Colonic mucosa (tissue), 4 donors: Measurements from ENCODE around the gene TMEM145. TPM values are rescaled to one million over a fixed set of nuclear protein-coding genes. Genes with fewer than 3 reads are reported as not detected.
"Not testable (repeated sequence)": the region's sequence is repeated elsewhere in the genome, so short reads cannot be mapped to it uniquely, and the experiment has no call there.

ENCODE experiments used
- DNase-seq: peaks from one replicate; pipeline ENCODE4 v3.0.0-alpha.2; 2020
- H3K27ac ChIP-seq: fragments of 200-600 bp; one replicate; pipeline ENCODE4 v1.8.0; 2021
- H3K27me3 ChIP-seq: fragments of 200-600 bp; one replicate; pipeline ENCODE4 v1.8.0; 2021
- H3K36me3 ChIP-seq: fragments of 200-600 bp; one replicate; pipeline ENCODE4 v1.8.0; 2021
- H3K4me1 ChIP-seq: fragments of 200-600 bp; one replicate; pipeline ENCODE4 v1.8.0; 2021; ENCODE audit warnings: mild to moderate bottlenecking
- H3K4me3 ChIP-seq: fragments of 200-600 bp; one replicate; pipeline ENCODE4 v1.8.0; 2021
- H3K9ac ChIP-seq, 2 donors: one replicate each; pipeline ENCODE4 v1.7.0; 2013; ENCODE audit warnings: control low read depth in 2 of 2, low read depth in 2 of 2, low read length in 2 of 2
- H3K9me3 ChIP-seq: fragments of 200-600 bp; one replicate; pipeline ENCODE4 v1.8.0; 2021
- intact Hi-C: fragments of 100-400 bp; cut with DNase I; formaldehyde crosslinking; loops from one replicate; pipeline ENCODE4 v1.14.1; 2022
- total RNA-seq, 2 donors: library from RNA; stranded (reverse); fragmentation: NEBNext Ultra II Directional in 1 of 2; extraction: Animal tissue kit (Norgen Biotek cat#: 25700) in 1 of 2; gene quantifications; one replicate each; pipeline ENCODE4 v1.2.1, GENCODE V29; 2021
- TF ChIP-seq, protein P1 (sequence below): fragments of 200-600 bp; IDR thresholded peaks from one replicate; pipeline ENCODE4 v1.8.0; 2022; ENCODE audit warnings: antibody characterized with exemption, mild to moderate bottlenecking
- donor health status: healthy.
- donor health status: DM: no; HTN: no; CAD: no.
- donor health status: DM: no; HTN: no; CAD: no.

TMEM145 gene
- total RNA-seq, 2 donors from 2014 or later, result 0.24 to 0.94 TPM

DNA sequence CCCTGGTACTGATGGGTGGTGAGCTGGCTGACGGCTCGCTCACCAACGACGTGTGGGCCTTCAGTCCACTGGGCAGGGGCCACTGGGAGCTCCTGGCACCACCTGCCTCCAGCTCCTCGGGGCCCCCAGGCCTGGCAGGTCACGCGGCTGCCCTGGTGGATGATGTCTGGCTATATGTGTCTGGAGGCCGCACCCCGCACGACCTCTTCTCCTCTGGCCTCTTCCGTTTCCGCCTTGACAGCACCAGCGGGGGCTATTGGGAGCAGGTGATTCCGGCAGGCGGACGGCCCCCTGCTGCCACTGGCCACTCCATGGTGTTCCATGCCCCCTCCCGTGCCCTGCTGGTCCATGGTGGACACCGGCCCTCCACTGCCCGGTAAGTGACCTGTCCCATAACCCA is 22.9 kb downstream of the TMEM145 start:
- DNase-seq, result no peak
- H3K27me3 ChIP-seq, result no peaks in the 10 kb centered on the region
- no peak overlapping the region for H3K9ac ChIP-seq
- no peak overlapping the region for H3K4me3 ChIP-seq
- TF ChIP-seq, protein P1, sequence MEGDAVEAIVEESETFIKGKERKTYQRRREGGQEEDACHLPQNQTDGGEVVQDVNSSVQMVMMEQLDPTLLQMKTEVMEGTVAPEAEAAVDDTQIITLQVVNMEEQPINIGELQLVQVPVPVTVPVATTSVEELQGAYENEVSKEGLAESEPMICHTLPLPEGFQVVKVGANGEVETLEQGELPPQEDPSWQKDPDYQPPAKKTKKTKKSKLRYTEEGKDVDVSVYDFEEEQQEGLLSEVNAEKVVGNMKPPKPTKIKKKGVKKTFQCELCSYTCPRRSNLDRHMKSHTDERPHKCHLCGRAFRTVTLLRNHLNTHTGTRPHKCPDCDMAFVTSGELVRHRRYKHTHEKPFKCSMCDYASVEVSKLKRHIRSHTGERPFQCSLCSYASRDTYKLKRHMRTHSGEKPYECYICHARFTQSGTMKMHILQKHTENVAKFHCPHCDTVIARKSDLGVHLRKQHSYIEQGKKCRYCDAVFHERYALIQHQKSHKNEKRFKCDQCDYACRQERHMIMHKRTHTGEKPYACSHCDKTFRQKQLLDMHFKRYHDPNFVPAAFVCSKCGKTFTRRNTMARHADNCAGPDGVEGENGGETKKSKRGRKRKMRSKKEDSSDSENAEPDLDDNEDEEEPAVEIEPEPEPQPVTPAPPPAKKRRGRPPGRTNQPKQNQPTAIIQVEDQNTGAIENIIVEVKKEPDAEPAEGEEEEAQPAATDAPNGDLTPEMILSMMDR, result no peak
- H3K36me3 ChIP-seq, result no peaks in the 10 kb centered on the region
- H3K9me3 ChIP-seq, result no peaks in the 10 kb centered on the region
- no peak overlapping the region for H3K27ac ChIP-seq
- intact Hi-C loops, result no loop called here
- no peaks in the 10 kb centered on the region for H3K4me1 ChIP-seq

DNA sequence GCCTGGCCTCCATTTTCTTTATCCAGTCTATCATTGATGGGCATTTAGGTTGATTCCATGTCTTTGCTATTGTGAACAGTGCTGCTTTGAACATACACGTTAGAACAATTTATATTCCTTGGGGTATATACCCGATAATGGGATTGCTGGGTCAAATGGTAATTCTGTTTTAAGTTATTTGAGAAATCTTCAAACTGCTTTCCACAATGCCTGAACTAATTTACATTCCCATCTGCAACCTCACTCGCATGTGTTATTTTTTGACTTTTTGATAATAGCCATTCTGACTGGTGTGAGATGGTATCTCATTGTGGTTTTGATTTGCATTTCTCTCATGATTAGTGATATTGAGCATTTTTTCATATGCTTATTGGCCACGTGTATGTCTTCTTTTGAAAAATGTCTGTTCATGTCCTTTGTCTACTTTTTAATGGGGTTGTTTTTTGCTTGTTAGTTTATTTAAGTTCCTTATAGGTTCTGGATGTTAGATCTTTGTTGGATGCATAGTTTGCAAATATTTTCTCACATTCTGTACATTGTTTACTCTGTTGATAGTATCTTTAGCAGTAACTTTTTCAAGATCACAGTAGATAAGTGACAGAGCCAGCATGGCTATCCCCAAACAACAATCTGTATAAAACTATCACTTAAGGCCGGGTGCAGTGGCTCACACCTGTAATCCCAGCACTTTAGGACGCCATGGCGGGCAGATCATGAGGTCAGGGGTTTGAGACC is 26.2 kb downstream of the TMEM145 start:
- H3K27me3 ChIP-seq, H3K9ac ChIP-seq, H3K4me1 ChIP-seq, H3K36me3 ChIP-seq, H3K27ac ChIP-seq, intact Hi-C loops, H3K4me3 ChIP-seq, H3K9me3 ChIP-seq, DNase-seq: not testable (repeated sequence)

DNA sequence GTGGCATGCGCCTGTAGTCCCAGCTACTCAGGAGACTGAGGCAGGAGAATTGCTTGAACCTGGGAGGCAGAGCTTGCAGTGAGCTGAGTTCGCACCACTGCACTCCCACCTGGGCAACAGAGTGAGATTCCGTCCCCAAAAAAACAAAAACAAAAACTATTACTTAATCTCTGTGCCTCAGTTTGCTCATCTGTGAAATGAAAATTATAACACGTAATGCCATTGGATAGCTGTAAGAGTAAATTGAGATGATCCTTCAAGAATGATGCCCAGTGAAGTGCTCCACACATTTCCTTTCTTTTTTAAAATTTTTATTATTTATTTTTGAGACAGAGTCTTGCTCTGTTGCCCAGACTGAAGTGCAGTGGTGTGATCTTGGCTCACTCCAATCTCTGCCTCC is 26.8 kb downstream of the TMEM145 start:
- H3K27ac ChIP-seq, H3K4me3 ChIP-seq, DNase-seq, H3K36me3 ChIP-seq, H3K9me3 ChIP-seq, H3K27me3 ChIP-seq, H3K9ac ChIP-seq, intact Hi-C loops, H3K4me1 ChIP-seq: not testable (repeated sequence)

DNA sequence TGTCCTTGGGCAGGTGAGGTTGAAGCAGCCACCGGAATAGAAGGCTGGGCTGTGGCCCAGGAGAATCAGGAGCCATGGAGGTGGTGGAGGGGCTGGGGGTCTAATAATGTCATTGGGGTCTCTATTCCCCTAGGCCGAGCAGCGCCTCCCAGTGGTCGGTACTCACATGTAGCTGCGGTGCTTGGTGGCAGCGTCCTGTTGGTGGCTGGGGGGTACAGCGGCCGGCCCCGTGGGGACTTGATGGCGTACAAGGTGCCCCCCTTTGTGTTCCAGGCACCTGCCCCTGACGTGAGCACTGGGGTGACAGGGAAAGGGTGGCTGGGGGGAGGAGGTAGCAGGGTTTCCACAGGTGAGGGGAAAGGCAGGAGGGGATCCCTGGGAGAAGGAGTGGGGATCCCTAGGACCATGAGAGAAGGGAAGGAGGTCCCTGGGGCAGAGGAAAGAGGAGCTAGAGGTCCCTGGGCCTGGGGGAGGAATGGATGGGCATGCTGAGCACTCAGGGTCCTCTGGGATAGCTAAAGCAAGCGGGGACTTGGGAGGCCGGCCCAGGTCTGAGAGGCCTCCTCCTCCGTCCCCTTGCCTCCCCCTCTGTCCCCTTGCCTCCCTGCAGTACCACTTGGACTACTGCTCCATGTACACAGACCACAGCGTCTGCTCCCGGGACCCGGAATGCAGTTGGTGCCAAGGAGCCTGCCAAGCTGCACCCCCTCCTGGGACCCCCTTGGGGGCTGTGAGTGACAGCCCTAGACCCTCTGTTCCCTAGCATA is 30.4 kb downstream of the TMEM145 start:
- TF ChIP-seq, protein P1, result no peak
- Histone ChIP-seq H3K4me3 (no peak overlapping the region), H3K4me1 (no peaks in the 10 kb centered on the region), H3K36me3 (no peaks in the 10 kb centered on the region), H3K9ac (no peak overlapping the region), H3K27me3 (no peaks in the 10 kb centered on the region), H3K27ac (no peak overlapping the region), H3K9me3 (no peaks in the 10 kb centered on the region)
- intact Hi-C loops, result no loop called here
- no peak for DNase-seq

DNA sequence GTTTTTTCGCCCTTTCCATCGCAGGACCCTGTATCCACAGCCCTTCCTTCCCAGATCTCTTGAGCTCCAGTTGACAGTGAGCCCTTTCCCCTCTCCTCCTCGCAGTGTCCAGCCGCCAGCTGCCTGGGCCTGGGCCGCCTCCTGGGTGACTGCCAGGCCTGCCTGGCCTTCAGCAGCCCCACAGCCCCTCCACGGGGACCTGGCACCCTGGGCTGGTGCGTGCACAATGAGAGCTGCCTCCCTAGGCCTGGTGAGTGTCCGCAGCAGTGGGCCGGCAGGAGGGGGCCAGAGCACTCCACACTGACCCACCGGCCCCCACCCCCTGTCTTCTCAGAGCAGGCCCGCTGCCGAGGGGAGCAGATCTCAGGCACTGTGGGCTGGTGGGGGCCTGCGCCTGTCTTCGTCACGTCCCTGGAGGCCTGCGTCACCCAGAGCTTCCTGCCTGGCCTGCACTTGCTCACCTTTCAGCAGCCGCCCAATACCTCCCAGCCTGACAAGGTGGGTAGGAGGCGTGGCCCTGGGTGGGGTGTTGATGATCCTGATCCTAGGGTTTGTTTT is 31.3 kb downstream of the TMEM145 start:
- intact Hi-C loops, result no loop called here
- no peaks in the 10 kb centered on the region for H3K36me3 ChIP-seq
- DNase-seq, result no peak
- H3K9ac ChIP-seq, result no peak overlapping the region
- no peaks in the 10 kb centered on the region for H3K27me3 ChIP-seq
- no peaks in the 10 kb centered on the region for H3K9me3 ChIP-seq
- H3K27ac ChIP-seq, result no peak overlapping the region
- H3K4me3 ChIP-seq, result no peak overlapping the region
- no peaks in the 10 kb centered on the region for H3K4me1 ChIP-seq
- TF ChIP-seq, protein P1, result no peak

DNA sequence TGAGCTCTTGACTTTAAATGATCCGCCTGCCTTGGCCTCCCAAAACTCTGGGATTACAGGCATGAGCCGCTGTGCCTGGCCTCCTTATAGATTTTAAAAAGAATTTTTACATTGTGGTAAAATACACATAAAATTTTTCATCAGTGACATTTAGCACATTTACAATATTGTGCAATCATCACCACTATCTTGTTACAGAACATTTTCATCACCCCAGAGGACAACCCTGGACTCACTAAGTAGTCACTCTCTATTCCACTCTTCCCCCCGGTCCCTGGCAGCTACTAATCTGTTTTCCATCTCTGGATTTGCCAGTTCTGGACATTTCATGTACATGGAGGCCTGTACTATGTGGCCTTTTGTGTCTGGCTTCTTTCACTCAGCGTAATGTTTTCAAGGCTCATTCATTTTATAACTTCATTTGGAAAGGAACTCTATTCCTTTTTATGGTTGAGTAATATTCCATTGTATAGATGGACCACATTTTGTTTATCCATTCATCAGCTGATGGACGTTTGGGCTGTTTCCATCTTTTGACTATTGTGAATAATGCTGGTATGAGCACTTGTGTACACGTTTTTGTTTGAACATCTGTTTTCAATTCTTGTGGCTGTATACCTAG is 32.2 kb downstream of the TMEM145 start:
- intact Hi-C loops, result no loop called here
- H3K9me3 ChIP-seq, result no peaks in the 10 kb centered on the region
- no peaks in the 10 kb centered on the region for H3K27me3 ChIP-seq
- no peak overlapping the region for H3K9ac ChIP-seq
- DNase-seq, result no peak
- no peaks in the 10 kb centered on the region for H3K4me1 ChIP-seq
- H3K4me3 ChIP-seq, result no peak overlapping the region
- H3K27ac ChIP-seq, result no peak overlapping the region
- TF ChIP-seq, protein P1, result no peak
- no peaks in the 10 kb centered on the region for H3K36me3 ChIP-seq
